Activated CD4-positive, alpha-beta T cell treated with anti-CD3 and anti-CD28 coated beads, Interleukin-2, amount 10 ng/mL, durations not matched to agents 24 days and 14 days (primary cell): Measurements from ENCODE around the gene CFAP77. TPM values are rescaled to one million over a fixed set of nuclear protein-coding genes. Genes with fewer than 3 reads are reported as not detected.

Source experiments
- DNase-seq: peaks from one replicate; pipeline ENCODE4 v3.0.0; 2022
- H3K27ac Mint-ChIP-seq: one replicate; pipeline ENCODE4 v1.8.0; 2022; ENCODE audit warnings: mild to moderate bottlenecking, mixed read lengths
- H3K27me3 Mint-ChIP-seq: one replicate; pipeline ENCODE4 v1.8.0; 2022; ENCODE audit warnings: mixed read lengths
- H3K36me3 Mint-ChIP-seq: one replicate; pipeline ENCODE4 v1.8.0; 2022; ENCODE audit warnings: low read depth, mild to moderate bottlenecking, mixed read lengths
- H3K4me1 Mint-ChIP-seq: one replicate; pipeline ENCODE4 v1.8.0; 2021; ENCODE audit warnings: mixed read lengths
- H3K4me3 Mint-ChIP-seq: one replicate; pipeline ENCODE4 v1.8.0; 2022; ENCODE audit warnings: mild to moderate bottlenecking, moderate library complexity, mixed read lengths
- H3K9me3 Mint-ChIP-seq: one replicate; pipeline ENCODE4 v1.8.0; 2021; ENCODE audit warnings: mixed read lengths
- intact Hi-C: fragments of 100-400 bp; cut with micrococcal nuclease; formaldehyde crosslinking; loops from one replicate; pipeline ENCODE4 v1.15.1; 2023
- total RNA-seq: library from RNA; stranded (reverse); gene quantifications from 2 replicates; pipeline ENCODE4 v1.2.3, GENCODE V29; 2022

CFAP77 gene
- total RNA-seq, 1 donor from 2014 or later: not detected

DNA sequence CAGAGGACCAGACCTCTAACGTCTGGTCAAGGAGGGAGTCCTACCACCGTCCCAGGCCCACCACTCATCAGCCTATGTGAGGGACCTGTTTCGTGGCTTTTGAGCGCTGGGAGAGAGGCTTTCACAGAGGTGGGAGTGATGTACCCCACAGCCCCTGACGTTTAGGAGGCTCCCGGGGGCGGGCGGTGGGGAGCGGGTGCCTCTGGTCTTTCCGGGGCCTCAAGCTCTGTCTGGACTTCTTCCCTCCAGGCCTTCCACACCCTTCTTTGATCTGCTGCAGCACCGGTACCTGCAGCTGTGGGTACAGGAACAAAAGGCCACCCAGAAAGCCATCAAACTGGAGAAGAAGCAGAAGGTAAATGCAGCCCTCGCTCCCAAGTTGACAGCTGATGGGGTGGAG, 127.3 kb downstream of the CFAP77 start:
- Mint-ChIP-seq H3K36me3 (no peaks in the 10 kb centered on the region), H3K27me3 (no peaks in the 10 kb centered on the region), H3K9me3 (no peaks in the 10 kb centered on the region), H3K27ac (no peak overlapping the region), H3K4me1 (no peaks in the 10 kb centered on the region), H3K4me3 (no peak overlapping the region)
- DNase-seq: no peak
- intact Hi-C loops: no loop called here

DNA sequence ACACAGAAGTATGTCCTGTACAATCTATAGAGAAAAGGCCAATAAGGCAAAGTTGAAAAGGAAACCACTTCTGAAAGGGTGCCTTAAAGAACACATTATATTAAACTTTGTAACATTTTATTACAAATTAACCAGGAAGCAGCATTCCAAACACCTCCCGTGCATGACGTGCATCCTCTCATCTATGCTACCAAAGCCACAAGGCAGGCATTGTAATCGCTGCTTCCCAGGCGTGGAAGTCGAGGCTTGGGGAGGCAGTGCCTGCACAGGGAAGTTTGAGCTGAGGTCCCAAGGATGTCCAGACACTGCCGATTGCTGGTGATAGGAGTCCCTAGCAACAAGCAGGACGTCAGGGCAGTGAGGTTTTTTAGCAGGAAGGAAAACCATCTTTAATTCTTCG, 128.1 kb downstream of the CFAP77 start:
- H3K36me3 Mint-ChIP-seq: no peaks in the 10 kb centered on the region
- no peak overlapping the region for H3K27ac Mint-ChIP-seq
- intact Hi-C loops: no loop called here
- DNase-seq: no peak
- H3K27me3 Mint-ChIP-seq: no peaks in the 10 kb centered on the region
- no peaks in the 10 kb centered on the region for H3K9me3 Mint-ChIP-seq
- H3K4me1 Mint-ChIP-seq: no peaks in the 10 kb centered on the region
- H3K4me3 Mint-ChIP-seq: no peak overlapping the region

DNA sequence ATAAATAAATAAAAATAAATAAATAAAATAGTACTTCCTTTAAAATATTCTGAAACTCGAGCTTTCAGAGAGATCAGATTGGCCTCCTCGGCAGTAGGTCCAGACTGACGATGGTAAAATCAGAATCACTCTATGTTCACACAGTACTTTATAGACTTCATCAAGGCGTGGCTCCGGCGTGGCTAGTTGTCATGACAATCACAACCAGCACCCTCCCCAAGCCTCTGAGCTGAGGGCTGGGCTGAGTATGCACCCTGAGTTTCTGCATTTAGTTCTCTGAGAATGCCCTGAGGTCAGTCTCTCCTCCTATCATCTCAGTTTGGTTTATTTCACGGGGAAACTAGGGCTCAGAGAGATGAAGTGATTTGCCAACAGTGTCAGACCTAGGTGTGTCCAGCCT, 129.1 kb downstream of the CFAP77 start:
- H3K4me1 Mint-ChIP-seq: no peaks in the 10 kb centered on the region
- no peak overlapping the region for H3K4me3 Mint-ChIP-seq
- H3K9me3 Mint-ChIP-seq: no peaks in the 10 kb centered on the region
- no peaks in the 10 kb centered on the region for H3K27me3 Mint-ChIP-seq
- H3K36me3 Mint-ChIP-seq: no peaks in the 10 kb centered on the region
- H3K27ac Mint-ChIP-seq: no peak overlapping the region
- DNase-seq: no peak
- intact Hi-C loops: no loop called here

DNA sequence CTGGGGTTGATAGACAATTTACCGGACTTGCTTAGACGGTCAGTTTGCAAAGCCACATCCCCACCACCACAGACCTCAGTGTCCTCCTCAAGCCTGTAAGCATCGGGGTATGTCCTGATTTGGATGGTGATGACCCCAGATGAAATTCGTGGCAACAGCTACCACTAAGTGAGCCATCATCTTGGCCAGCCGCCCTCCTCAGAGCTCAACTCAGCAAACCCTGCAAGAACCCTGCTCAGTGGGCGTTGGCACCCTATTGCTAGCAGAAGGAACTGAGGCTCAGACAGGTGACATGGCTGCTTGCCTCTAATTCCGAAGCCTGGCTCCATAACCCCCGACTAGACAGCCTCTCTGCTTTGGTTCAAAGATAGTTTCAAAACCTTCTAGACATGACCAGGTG, 131.0 kb downstream of the CFAP77 start:
- H3K27me3 Mint-ChIP-seq: peaks cover 5% of the 10 kb centered on the region
- no peak overlapping the region for H3K27ac Mint-ChIP-seq
- intact Hi-C loops: no loop called here
- H3K36me3 Mint-ChIP-seq: no peaks in the 10 kb centered on the region
- H3K4me1 Mint-ChIP-seq: no peaks in the 10 kb centered on the region
- no peak for DNase-seq
- H3K4me3 Mint-ChIP-seq: no peak overlapping the region
- no peaks in the 10 kb centered on the region for H3K9me3 Mint-ChIP-seq

DNA sequence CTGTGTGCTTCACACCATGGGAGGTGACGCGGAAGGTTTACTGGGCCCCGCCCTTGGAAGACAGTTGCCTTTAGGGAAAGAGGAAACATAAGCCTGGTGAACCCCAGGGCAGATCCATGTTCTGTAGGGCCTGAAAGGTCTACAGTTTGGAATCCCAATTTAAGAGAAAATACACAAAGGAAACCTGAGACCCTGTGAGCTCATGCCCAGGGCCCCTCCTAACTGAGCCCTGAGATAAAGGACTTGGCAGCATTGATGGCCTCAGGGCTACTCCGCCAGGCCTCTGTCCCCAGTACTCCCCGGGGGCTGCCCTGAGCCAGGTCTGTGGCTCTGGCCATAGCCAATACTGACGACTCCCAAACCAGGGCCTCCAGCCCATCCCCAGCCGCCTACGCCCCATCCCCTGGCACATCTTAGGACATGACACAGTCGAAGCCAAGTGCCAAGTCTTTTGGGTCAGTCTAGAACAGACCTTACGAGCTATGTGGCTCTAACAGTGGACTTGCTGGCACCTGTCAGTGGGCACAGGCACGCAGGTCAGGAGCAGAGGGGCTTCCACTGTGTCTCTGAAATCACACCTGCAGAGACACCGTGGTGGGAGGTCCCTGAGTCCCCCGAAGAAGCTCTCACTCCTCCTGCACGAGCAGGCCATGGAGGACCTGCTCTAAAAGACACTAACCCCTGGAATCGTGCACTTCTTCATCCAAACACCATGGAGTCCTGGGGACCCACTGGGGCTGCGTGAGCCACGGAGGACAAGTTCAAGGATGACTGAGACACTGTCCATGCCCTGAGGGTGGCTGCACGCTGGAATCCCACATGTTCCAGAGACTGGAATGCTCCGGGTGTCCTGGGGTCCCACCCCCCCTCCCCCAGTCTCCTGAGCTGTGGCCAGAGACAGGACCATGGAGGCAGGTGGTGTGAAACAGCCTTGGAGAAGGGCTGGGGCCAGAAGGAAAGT, 132.1 kb downstream of the CFAP77 start:
- no peak overlapping the region for H3K27ac Mint-ChIP-seq
- no peaks in the 10 kb centered on the region for H3K36me3 Mint-ChIP-seq
- no peaks in the 10 kb centered on the region for H3K4me1 Mint-ChIP-seq
- peaks cover 5% of the 10 kb centered on the region for H3K27me3 Mint-ChIP-seq
- no peak overlapping the region for H3K4me3 Mint-ChIP-seq
- DNase-seq: no peak
- intact Hi-C loops: no loop called here
- H3K9me3 Mint-ChIP-seq: no peaks in the 10 kb centered on the region

DNA sequence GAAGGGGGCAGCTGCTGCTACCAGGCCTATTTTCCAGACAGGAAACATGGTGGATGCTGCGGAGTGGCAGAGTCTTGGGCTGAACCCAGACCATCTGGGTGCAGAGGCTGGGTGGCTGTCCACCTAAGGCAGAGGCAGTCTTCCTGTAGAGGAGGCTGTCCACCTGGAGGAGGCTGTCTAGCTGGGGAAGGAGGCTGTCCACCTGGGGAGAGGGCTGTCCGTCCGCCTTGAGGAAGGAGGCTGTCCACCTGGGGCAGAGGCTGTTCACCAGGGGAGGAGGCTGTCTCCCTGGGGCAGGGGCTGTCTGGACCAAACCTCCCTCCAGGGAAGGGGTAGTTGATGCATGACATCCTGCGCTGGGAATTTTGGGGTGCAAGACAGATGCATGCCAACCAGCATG, 133.2 kb downstream of the CFAP77 start:
- intact Hi-C loops: no loop called here
- Mint-ChIP-seq H3K4me3 (no peak overlapping the region), H3K36me3 (no peaks in the 10 kb centered on the region), H3K27me3 (peaks cover 5% of the 10 kb centered on the region), H3K27ac (no peak overlapping the region), H3K9me3 (no peaks in the 10 kb centered on the region), H3K4me1 (no peaks in the 10 kb centered on the region)
- DNase-seq: no peak

DNA sequence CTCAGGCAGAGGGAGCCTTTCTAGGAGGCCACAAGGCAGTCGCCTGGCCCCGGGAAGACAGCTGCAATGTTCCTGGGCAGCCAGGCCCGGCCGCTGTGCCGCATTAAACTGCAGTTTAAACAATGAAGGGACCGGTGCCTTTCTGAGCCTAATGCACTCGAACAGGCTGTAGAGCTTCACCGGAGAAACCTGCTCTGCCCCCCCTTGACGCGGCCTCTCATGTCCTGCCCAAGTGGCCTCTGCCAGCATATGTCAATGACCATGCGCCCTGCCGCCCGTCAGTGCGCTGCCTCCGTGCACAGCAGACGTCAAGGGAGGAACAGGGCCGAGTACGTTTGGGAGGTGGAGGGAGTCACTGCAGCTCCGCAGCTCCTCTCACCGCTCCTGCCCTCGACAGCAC, 133.9 kb downstream of the CFAP77 start:
- no peak overlapping the region for H3K4me3 Mint-ChIP-seq
- no peak overlapping the region for H3K27ac Mint-ChIP-seq
- no peaks in the 10 kb centered on the region for H3K9me3 Mint-ChIP-seq
- H3K36me3 Mint-ChIP-seq: no peaks in the 10 kb centered on the region
- H3K4me1 Mint-ChIP-seq: no peaks in the 10 kb centered on the region
- no peak for DNase-seq
- peaks cover 5% of the 10 kb centered on the region for H3K27me3 Mint-ChIP-seq
- intact Hi-C loops: no loop called here

DNA sequence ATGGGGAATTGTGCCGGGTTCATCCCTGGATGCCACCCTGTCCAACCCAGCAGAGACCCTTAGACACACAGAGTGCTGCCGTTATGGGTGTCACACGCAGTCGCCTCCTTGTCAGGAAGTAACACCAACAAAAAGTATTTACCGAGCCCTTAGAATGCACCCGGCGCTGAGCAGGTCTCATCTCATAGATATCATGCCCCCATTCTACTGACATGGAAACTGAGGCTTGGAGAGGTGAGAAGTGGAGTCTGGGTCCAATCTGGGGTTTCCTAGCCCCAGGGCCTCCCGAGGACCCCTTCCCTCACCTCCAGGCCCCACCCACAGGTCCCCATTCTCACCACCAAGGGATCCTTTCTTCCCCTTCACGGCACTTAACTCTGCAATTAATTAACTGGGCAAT, 135.6 kb downstream of the CFAP77 start:
- DNase-seq: no peak
- H3K4me3 Mint-ChIP-seq: no peak overlapping the region
- no peaks in the 10 kb centered on the region for H3K36me3 Mint-ChIP-seq
- H3K27me3 Mint-ChIP-seq: peaks cover 5% of the 10 kb centered on the region
- H3K4me1 Mint-ChIP-seq: no peaks in the 10 kb centered on the region
- intact Hi-C loops: no loop called here
- no peaks in the 10 kb centered on the region for H3K9me3 Mint-ChIP-seq
- no peak overlapping the region for H3K27ac Mint-ChIP-seq

DNA sequence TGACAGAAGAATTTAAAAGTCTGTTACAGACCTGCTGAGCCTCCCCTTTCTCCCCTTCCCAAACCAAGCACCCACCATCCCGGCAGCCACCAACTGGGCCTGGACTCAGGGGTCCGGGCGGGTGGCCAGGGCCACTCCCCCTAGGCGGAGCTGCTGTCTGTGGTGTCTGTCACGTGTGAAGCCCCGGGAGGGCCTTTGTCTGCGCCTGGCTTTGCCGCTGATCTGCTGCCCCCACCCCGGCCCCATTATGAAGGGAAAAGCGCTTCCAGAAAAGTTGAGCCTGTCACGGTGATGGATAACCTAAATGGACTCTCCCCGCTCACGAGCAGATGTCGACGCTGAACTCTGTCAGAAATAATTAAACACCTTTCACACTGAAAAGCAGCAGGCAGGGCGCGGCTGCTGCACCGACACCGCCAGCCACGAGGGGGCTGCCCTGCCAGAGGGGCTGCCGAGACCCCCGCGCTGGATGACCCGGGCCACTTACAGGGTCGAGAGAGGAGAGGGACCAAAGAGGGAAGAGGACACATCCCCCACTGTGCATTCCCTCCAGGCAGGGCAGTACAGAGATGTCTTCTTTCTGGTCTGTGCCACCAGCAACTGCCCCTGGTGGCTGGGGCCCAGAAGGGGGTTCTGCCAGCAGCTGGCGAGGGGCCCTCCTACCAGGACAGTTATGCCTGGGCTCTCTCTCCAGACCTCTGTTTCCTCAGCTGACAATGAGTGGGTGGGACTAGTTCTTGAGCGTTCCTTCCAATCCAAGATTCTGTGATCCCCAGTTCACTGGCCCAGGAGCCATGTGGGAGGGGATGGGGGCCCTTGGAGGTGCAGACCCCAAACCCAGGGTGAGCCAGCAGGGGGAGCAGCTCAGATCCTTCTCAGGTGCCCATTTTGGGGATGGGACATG, 136.4 kb downstream of the CFAP77 start:
- Mint-ChIP-seq H3K4me1 (no peaks in the 10 kb centered on the region), H3K27me3 (peaks cover 5% of the 10 kb centered on the region), H3K9me3 (no peaks in the 10 kb centered on the region), H3K4me3 (no peak overlapping the region), H3K27ac (no peak overlapping the region), H3K36me3 (no peaks in the 10 kb centered on the region)
- intact Hi-C loops: no loop called here
- no peak for DNase-seq

DNA sequence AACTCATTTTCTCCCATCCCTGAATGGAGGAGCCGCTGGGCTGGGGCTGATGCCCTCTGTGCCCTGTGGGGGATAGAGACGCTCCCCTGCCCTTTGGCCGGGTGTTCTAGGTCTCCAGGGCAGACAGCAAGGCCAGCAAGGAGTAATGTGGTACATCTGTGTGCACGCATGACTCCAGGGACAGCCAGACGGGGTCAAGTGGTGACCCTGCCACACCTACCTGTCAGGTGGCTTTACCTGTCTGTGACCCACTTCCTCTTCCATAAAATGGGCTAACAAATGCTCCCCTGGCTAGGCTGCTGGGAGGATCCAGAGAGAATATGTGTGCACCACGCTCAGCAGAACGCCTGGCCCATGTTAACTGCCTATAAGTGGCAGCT, 137.0 kb downstream of the CFAP77 start:
- no peak overlapping the region for H3K27ac Mint-ChIP-seq
- no peaks in the 10 kb centered on the region for H3K9me3 Mint-ChIP-seq
- no peaks in the 10 kb centered on the region for H3K4me1 Mint-ChIP-seq
- H3K4me3 Mint-ChIP-seq: no peak overlapping the region
- intact Hi-C loops: no loop called here
- H3K27me3 Mint-ChIP-seq: peaks cover 5% of the 10 kb centered on the region
- DNase-seq: no peak
- no peaks in the 10 kb centered on the region for H3K36me3 Mint-ChIP-seq

DNA sequence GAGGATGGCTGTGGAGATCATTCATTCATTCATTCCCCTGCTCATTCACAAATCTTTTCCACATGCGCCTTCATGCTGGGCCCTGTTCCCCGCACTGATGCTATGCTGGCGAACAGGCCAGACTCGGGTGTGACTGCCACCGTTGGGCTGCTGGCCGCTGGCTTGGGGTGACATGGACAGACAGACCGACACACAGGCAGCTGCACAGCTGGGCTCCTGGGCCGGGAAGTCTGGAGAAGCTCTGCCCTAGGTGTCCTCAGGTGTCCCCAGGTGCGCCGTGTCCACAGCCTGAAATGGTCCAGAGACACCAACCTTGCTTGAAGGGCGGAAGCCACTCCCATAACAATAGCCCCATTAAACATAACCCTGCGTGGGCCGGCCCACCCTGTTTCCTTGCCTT, 137.4 kb downstream of the CFAP77 start:
- H3K4me1 Mint-ChIP-seq: no peaks in the 10 kb centered on the region
- H3K36me3 Mint-ChIP-seq: no peaks in the 10 kb centered on the region
- H3K27ac Mint-ChIP-seq: no peak overlapping the region
- H3K27me3 Mint-ChIP-seq: peaks cover 5% of the 10 kb centered on the region
- no peak for DNase-seq
- intact Hi-C loops: no loop called here
- H3K9me3 Mint-ChIP-seq: no peaks in the 10 kb centered on the region
- no peak overlapping the region for H3K4me3 Mint-ChIP-seq

DNA sequence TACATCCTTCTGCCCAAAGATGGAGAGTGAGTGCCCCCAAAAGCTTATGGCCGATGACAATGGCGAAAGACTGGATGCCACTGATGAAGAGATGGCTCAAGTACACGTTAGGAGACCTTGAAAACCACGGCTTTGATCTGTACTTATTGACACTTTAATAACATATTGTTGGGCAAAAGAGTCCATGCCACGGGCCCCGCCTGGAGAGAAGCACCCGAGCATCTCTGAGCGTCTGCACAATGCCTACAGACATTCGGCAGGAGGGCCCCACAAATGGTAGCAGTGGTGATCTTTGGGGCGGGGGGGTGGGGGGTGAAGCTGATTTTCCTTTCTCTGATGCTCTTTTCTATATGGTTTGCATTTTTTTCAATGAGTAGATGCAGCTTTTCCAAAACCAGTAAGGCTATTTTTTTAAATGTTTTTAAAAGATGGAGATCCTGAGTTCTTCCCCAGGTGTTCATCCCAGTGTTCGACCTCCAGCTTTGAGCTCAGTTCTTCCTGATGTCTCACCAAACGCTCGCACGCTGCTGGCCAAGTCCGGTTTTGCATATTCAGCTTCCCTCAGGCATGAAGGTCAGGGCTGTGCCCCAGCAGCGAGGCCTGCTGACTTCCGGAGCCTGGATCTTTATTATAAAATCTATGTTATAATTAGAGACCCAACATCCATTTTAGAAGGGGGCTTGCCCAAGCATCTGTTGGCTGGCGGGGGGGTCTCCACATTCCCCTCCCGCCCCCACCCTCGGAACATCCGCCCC, 138.1 kb downstream of the CFAP77 start:
- intact Hi-C loops: no loop called here

DNA sequence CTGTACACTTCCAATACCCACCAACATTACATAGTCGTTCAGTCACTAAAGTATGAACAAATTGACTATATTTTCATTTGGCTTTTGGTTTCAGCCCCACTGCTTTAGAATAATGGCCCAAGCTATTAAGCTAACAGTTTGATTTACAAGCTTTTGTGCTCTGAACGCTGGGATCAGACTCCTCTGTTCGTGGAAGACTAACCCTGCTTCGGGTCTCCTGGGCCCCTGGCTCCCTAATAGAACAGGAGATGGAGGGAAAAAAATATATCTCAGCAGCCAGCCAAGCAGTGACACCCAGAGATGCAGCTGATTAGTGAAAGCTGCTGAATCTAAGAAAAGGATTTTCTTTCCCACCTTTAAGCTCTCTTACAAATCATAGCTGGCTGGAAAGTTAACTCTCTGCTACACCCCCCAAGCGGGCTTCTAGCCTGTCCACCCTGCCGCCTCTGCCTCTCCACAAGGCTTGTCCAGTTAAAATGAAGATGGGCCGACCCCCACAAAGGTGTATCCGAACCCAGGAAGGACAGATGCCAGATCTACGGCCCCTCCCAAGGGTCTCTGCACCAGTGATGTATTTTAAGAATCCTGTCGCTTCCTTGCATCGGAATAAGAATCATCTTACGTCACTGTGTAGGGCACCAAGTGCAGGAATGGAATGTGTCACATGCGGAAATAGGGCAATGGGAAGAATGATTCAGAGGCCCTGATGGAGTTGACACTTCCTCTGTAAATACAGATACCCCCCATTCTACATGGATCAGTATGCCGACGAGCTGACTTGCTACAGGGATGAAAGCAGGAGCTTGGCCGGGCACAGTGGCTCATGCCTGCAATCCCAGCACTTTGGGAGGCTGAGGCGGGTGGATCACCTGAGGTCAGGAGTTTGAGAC, 139.0 kb downstream of the CFAP77 start:
- Mint-ChIP-seq H3K4me1 (no peaks in the 10 kb centered on the region), H3K9me3 (no peaks in the 10 kb centered on the region), H3K27me3 (peaks cover 5% of the 10 kb centered on the region), H3K4me3 (no peak overlapping the region), H3K27ac (no peak overlapping the region), H3K36me3 (no peaks in the 10 kb centered on the region)
- intact Hi-C loops: no loop called here
- no peak for DNase-seq

More for the DNA sequence above, 138.1 kb downstream of the CFAP77 start:
- Mint-ChIP-seq H3K36me3 (no peaks in the 10 kb centered on the region), H3K4me1 (no peaks in the 10 kb centered on the region), H3K27ac (no peak overlapping the region), H3K4me3 (no peak overlapping the region), H3K27me3 (peaks cover 5% of the 10 kb centered on the region), H3K9me3 (no peaks in the 10 kb centered on the region)
- DNase-seq: no peak
